Neural cell (in vitro differentiated cells): Measurements from ENCODE around the gene AQP12A. TPM values are rescaled to one million over a fixed set of nuclear protein-coding genes. Genes with fewer than 3 reads are reported as not detected.

Source experiments
- H2AFZ ChIP-seq: fragments of 200-600, 300-800 bp; sonication (generic), shearing (Covaris generic); 2 replicates; pipeline ENCODE4 v1.6.0; 2014; ENCODE audit warnings: low read depth, mild to moderate bottlenecking, antibody characterized with exemption, low read length, moderate library complexity
- H3F3A ChIP-seq: fragments of 200-600 bp; shearing (Covaris generic); 2 replicates; pipeline ENCODE4 v1.6.1; 2016; ENCODE audit warnings: mild to moderate bottlenecking, moderate library complexity, mixed read lengths, antibody characterized with exemption, low read length; ENCODE audit not compliant: insufficient read depth, poor library complexity, severe bottlenecking
- H3K27ac ChIP-seq: fragments of 200-600, 300-800 bp; sonication (generic), shearing (Covaris generic); 2 replicates; pipeline ENCODE4 v1.5.1; 2014; ENCODE audit warnings: mild to moderate bottlenecking, low read length, moderate library complexity
- H3K27me3 ChIP-seq: fragments of 300-800, 200-600 bp; sonication (generic), shearing (Covaris generic); 2 replicates; pipeline ENCODE4 v1.6.0; 2014; ENCODE audit warnings: mild to moderate bottlenecking, low read depth, low read length, moderate library complexity; ENCODE audit not compliant: insufficient read depth
- H3K36me3 ChIP-seq: fragments of 300-800, 200-600 bp; sonication (generic), shearing (Covaris generic); 2 replicates; pipeline ENCODE4 v1.5.1; 2014; ENCODE audit warnings: mild to moderate bottlenecking, antibody characterized with exemption, low read length, moderate library complexity; ENCODE audit not compliant: insufficient read depth
- H3K4me2 ChIP-seq: fragments of 300-800, 200-600 bp; sonication (generic), shearing (Covaris generic); 2 replicates; pipeline ENCODE4 v1.6.0; 2014; ENCODE audit warnings: mild to moderate bottlenecking, low read length
- H3K4me3 ChIP-seq: fragments of 300-800, 200-600 bp; sonication (generic), shearing (Covaris generic); 2 replicates; pipeline ENCODE4 v1.5.1; 2014; ENCODE audit warnings: mild to moderate bottlenecking, low read length, moderate library complexity
- H3K79me2 ChIP-seq: fragments of 200-600 bp; shearing (Covaris generic); replicated peaks from 2 replicates; pipeline ENCODE4 v1.6.0; 2014; ENCODE audit warnings: mild to moderate bottlenecking, low read length, moderate library complexity; ENCODE audit not compliant: insufficient read depth
- H3K9ac ChIP-seq: fragments of 300-800, 200-600 bp; sonication (generic), shearing (Covaris generic); 2 replicates; pipeline ENCODE4 v1.6.1; 2016; ENCODE audit warnings: mild to moderate bottlenecking, low read length, mixed read lengths
- H3K9me2 ChIP-seq: fragments of 200-600 bp; shearing (Covaris generic); 2 replicates; pipeline ENCODE4 v1.6.1; 2016; ENCODE audit warnings: mild to moderate bottlenecking, low read length, mixed read lengths; ENCODE audit not compliant: insufficient read depth
- H3K9me3 ChIP-seq: fragments of 200-600, 300-800 bp; sonication (generic), shearing (Covaris generic); 2 replicates; pipeline ENCODE4 v1.6.1; 2016; ENCODE audit warnings: mild to moderate bottlenecking, mixed run types, low read length, moderate library complexity, mixed read lengths
- H4K20me1 ChIP-seq: fragments of 200-600 bp; shearing (Covaris generic); 2 replicates; pipeline ENCODE4 v1.6.1; 2016; ENCODE audit warnings: mild to moderate bottlenecking, mixed run types; ENCODE audit not compliant: insufficient read depth
- CTCF ChIP-seq: fragments of 450-650 bp; IDR thresholded peaks from 2 replicates; pipeline ENCODE4 v1.5.1; 2014; ENCODE audit warnings: antibody characterized with exemption, mild to moderate bottlenecking, moderate library complexity; ENCODE audit not compliant: poor library complexity, severe bottlenecking
- EP300 ChIP-seq: fragments of 450-650 bp; conservative IDR thresholded peaks from 2 replicates; pipeline ENCODE4 v1.6.1; 2014; ENCODE audit warnings: antibody characterized with exemption, mild to moderate bottlenecking, moderate library complexity; ENCODE audit not compliant: poor library complexity, severe bottlenecking
- EZH2 ChIP-seq: fragments of 200-600, 300-800 bp; shearing (Covaris generic), sonication (generic); IDR thresholded peaks from 2 replicates; pipeline ENCODE4 v1.6.1; 2014; ENCODE audit warnings: antibody characterized with exemption, low read length, borderline replicate concordance, mild to moderate bottlenecking; ENCODE audit not compliant: insufficient read depth, poor library complexity, severe bottlenecking
- MXI1 ChIP-seq: fragments of 450-650 bp; conservative IDR thresholded peaks from 2 replicates; pipeline ENCODE4 v1.6.1; 2014; ENCODE audit warnings: antibody characterized with exemption, mild to moderate bottlenecking; ENCODE audit not compliant: poor library complexity, severe bottlenecking
- POLR2AphosphoS5 ChIP-seq: IDR thresholded peaks from 2 replicates; pipeline ENCODE4 v1.6.1; 2012
- RAD21 ChIP-seq: fragments of 450-650 bp; conservative IDR thresholded peaks from 2 replicates; pipeline ENCODE4 v1.6.1; 2014; ENCODE audit warnings: antibody characterized with exemption, mild to moderate bottlenecking, moderate library complexity
- REST ChIP-seq: IDR thresholded peaks from 2 replicates; pipeline ENCODE4 v1.6.1; 2012; ENCODE audit warnings: borderline replicate concordance
- SMC3 ChIP-seq: fragments of 450-650 bp; conservative IDR thresholded peaks from 2 replicates; pipeline ENCODE4 v1.6.1; 2014; ENCODE audit warnings: antibody characterized with exemption, mild to moderate bottlenecking, moderate library complexity; ENCODE audit not compliant: poor library complexity
- TAF1 ChIP-seq: IDR thresholded peaks from 2 replicates; pipeline ENCODE4 v1.6.1; 2012; ENCODE audit warnings: low read depth
- polyA plus RNA-seq: library from polyadenylated mRNA; depleted of rRNA; stranded (reverse); fragments of >200 nt; gene quantifications from 2 replicates; pipeline ENCODE4 v1.2.3, GENCODE V29; 2014

Gene AQP12A
- polyA plus RNA-seq, 1 donor from 2014 or later: not detected

- no peak for TF ChIP-seq RAD21
- H2AFZ ChIP-seq: no peak overlapping the region
- H3F3A ChIP-seq: no peaks in the 10 kb centered on the region
- H3K9me3 ChIP-seq: no peaks in the 10 kb centered on the region
- H3K36me3 ChIP-seq: no peaks in the 10 kb centered on the region
- H3K4me2 ChIP-seq: no peak overlapping the region
- no peaks in the 10 kb centered on the region for H3K27me3 ChIP-seq
- no peaks in the 10 kb centered on the region for H3K79me2 ChIP-seq
- no peaks in the 10 kb centered on the region for H4K20me1 ChIP-seq
- H3K4me3 ChIP-seq: no peak overlapping the region
- H3K9me2 ChIP-seq: no peaks in the 10 kb centered on the region
- no peak overlapping the region for H3K27ac ChIP-seq
- no peak overlapping the region for H3K9ac ChIP-seq
These were observed 12.0 kb downstream of the AQP12A start for GRCh38 chr2:240703417-240704341.

GRCh38 chr2:240704651-240705050, 13.0 kb downstream of the AQP12A start:
- H3K36me3 ChIP-seq: no peaks in the 10 kb centered on the region
- H3K4me3 ChIP-seq: no peak overlapping the region
- no peaks in the 10 kb centered on the region for H3K9me2 ChIP-seq
- H4K20me1 ChIP-seq: no peaks in the 10 kb centered on the region
- TF ChIP-seq TAF1 (no peak), EZH2 (no peak), CTCF (no peak), EP300 (no peak), MXI1 (no peak), REST (no peak), SMC3 (no peak), RAD21 (no peak), POLR2AphosphoS5 (no peak)
- no peaks in the 10 kb centered on the region for H3K9me3 ChIP-seq
- H3K9ac ChIP-seq: no peak overlapping the region
- H3K27ac ChIP-seq: no peak overlapping the region
- no peaks in the 10 kb centered on the region for H3K27me3 ChIP-seq
- H3K79me2 ChIP-seq: no peaks in the 10 kb centered on the region
- no peak overlapping the region for H3K4me2 ChIP-seq
- H3F3A ChIP-seq: no peaks in the 10 kb centered on the region
- no peak overlapping the region for H2AFZ ChIP-seq
